Ovary (tissue), 9 donors: ENCODE data around the gene GP9. TPM values are rescaled to one million over a fixed set of nuclear protein-coding genes. Genes with fewer than 3 reads are reported as not detected.
"Not testable (repeated sequence)": the region's sequence is repeated elsewhere in the genome, so short reads cannot be mapped to it uniquely, and the experiment has no call there.

Source experiments
- DNase-seq, 5 donors: peaks; one replicate each; pipeline ENCODE4 v3.0.0-alpha.2; 2019 to 2020
- H3K27ac ChIP-seq, 2 donors: fragments of 200-600 bp; one replicate each; pipeline versions ENCODE4 v1.5.1 to v1.8.0; 2019 to 2022
- H3K27me3 ChIP-seq: fragments of 200-600 bp; one replicate; pipeline ENCODE4 v1.8.0; 2022
- H3K36me3 ChIP-seq: fragments of 200-600 bp; sonication (generic); one replicate; pipeline ENCODE4 v1.5.1; 2019
- H3K4me1 ChIP-seq: one replicate; pipeline ENCODE4 v1.8.1; 2013; ENCODE audit warnings: mild to moderate bottlenecking, moderate library complexity; ENCODE audit not compliant: insufficient read depth
- H3K4me3 ChIP-seq: fragments of 200-600 bp; sonication (generic); one replicate; pipeline ENCODE4 v1.5.1; 2017
- H3K9me3 ChIP-seq, 2 donors: fragments of 200-600 bp in 1 of 2; sonication (generic) in 1 of 2; one replicate each; pipeline versions ENCODE4 v1.5.1 to v1.8.1; 2013 to 2019; ENCODE audit warnings: mild to moderate bottlenecking in 1 of 2, moderate library complexity in 1 of 2
- EP300 ChIP-seq: sonication (generic); formaldehyde crosslinking; IDR thresholded peaks from one replicate; pipeline ENCODE4 v1.6.1; 2017; ENCODE audit warnings: antibody characterized with exemption
- POLR2A ChIP-seq: fragments of 450-650 bp; IDR thresholded peaks from one replicate; pipeline ENCODE4 v1.6.1; 2017; ENCODE audit warnings: antibody characterized with exemption, mild to moderate bottlenecking, moderate library complexity
- WGBS, 3 donors: extraction: QIAGEN DNeasy Blood & Tissue Kit in 1 of 3; methylation state at CpG; one replicate each; pipeline versions ENCODE4 v1.1.5 to v1.1.7; 2013 to 2017; 5-methylcytosine and 5-hydroxymethylcytosine counted together
- intact Hi-C, 4 donors: fragments of 100-400 bp; cut with DNase I; formaldehyde crosslinking; loops; one replicate each; pipeline versions ENCODE4 v1.11.0 to v1.15.1; 2022 to 2023
- polyA plus RNA-seq, 2 donors: library from polyadenylated mRNA; stranded (reverse); fragments of 200-250 nt in 1 of 2; fragments of 350-450 nt in 1 of 2; fragmentation: Illumina TruSeq in 1 of 2; extraction: RNeasy Lipid Tissue Mini Kit (QIAGEN cat#74804) in 1 of 2; gene quantifications; one replicate each; pipeline ENCODE4 v1.2.3, GENCODE V29; 2013 to 2014
- total RNA-seq, 7 donors: library from RNA; depleted of rRNA in 2 of 7; stranded (reverse); fragments of >200 nt in 2 of 7; fragmentation: NEBNext Ultra II Directional in 3 of 7; extraction: Animal tissue kit (Norgen Biotek cat#: 25700) in 3 of 7; gene quantifications; one replicate each; pipeline versions ENCODE4 v1.1.0 to v1.2.4, GENCODE V29; 2016 to 2023
- TF ChIP-seq, protein P1 (sequence below), 3 donors: fragments of 450-650 bp in 2 of 3; fragments of 200-600 bp in 1 of 3; IDR thresholded peaks; one replicate each; pipeline versions ENCODE4 v1.5.1 to v1.8.0; 2016 to 2022; ENCODE audit warnings: antibody characterized with exemption in 3 of 3, mild to moderate bottlenecking in 1 of 3
- donor health status: DM: no; HTN: no; CAD: no; lungs with moderate emphysema.
- donor health status: DM: no; HTN: no; CAD: no.
- donor health status: Bipolar disorder and iron deficiency.
- donor health status: DM: yes; HTN: yes; CAD: no.
- donor health status: DM: no; HTN: no; CAD: no.
- donor health status: DM: yes; HTN: yes; CAD: no.

Gene GP9
- total and polyA plus RNA-seq, 9 donors, result not detected

DNA sequence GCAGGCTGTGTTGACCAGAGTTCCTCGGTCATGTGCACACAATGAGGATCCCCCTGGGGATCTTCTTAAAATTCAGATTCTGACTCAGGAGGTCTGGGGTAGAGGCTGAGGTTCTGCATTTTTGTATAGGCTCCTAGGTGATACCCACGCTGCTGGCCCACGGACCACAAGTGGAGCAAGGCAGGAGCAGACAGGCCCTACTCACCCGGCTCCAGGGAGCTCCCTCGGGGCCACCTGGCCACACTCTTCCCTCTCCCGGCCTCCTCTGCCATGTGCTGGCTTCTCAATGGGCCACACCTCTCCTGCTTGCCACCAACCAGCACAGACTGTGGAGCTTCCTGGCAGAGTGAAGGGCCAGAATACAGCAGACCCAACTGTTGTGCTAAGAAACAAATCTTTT is 23.9 kb downstream of the GP9 start:
- H3K27ac ChIP-seq, result no peak overlapping the region
- intact Hi-C loops, result loop anchor here in 2 of 4 donors (5.0 to 10.0 kb wide), 2 partner anchors 100 to 112 kb away; no protein-coding TSS in a partner anchor

GRCh38 chr3:129085165-129085715 is 24.7 kb downstream of the GP9 start:
- DNase-seq, result no peak
- Histone ChIP-seq H3K36me3 (no peaks in the 10 kb centered on the region), H3K4me3 (no peak overlapping the region), H3K9me3 (no peaks in the 10 kb centered on the region), H3K4me1 (peaks cover 6% of the 10 kb centered on the region), H3K27me3 (no peaks in the 10 kb centered on the region), H3K27ac (peak overlapping the region in 1 of 2 donors; percentile 90)
- 86 to 92% (median 91%) methylated on average over 11 to 12 of the region's 12 CpGs for WGBS, 3 donors
- intact Hi-C loops, result loop anchor here in 1 of 4 donors (10.0 kb wide), 1 partner anchor 100 kb away; no protein-coding TSS in a partner anchor
- TF ChIP-seq POLR2A (no peak), EP300 (no peak)
- TF ChIP-seq, protein P1, sequence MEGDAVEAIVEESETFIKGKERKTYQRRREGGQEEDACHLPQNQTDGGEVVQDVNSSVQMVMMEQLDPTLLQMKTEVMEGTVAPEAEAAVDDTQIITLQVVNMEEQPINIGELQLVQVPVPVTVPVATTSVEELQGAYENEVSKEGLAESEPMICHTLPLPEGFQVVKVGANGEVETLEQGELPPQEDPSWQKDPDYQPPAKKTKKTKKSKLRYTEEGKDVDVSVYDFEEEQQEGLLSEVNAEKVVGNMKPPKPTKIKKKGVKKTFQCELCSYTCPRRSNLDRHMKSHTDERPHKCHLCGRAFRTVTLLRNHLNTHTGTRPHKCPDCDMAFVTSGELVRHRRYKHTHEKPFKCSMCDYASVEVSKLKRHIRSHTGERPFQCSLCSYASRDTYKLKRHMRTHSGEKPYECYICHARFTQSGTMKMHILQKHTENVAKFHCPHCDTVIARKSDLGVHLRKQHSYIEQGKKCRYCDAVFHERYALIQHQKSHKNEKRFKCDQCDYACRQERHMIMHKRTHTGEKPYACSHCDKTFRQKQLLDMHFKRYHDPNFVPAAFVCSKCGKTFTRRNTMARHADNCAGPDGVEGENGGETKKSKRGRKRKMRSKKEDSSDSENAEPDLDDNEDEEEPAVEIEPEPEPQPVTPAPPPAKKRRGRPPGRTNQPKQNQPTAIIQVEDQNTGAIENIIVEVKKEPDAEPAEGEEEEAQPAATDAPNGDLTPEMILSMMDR (IDR thresholded peaks at IDR 0.05), result no peak

More for the DNA sequence above, 23.9 kb downstream of the GP9 start:
- 88 to 95% (median 91%) methylated on average over 6 of the region's 6 CpGs for WGBS, 3 donors
- DNase-seq, result no peak
- H3K36me3 ChIP-seq, result no peaks in the 10 kb centered on the region
- no peak overlapping the region for H3K4me3 ChIP-seq
- TF ChIP-seq POLR2A, result no peak
- no peak for TF ChIP-seq EP300
- TF ChIP-seq, protein P1 (IDR thresholded peaks at IDR 0.05), result no peak
- peaks cover 6% of the 10 kb centered on the region for H3K4me1 ChIP-seq
- H3K9me3 ChIP-seq, result no peaks in the 10 kb centered on the region
- no peaks in the 10 kb centered on the region for H3K27me3 ChIP-seq

DNA sequence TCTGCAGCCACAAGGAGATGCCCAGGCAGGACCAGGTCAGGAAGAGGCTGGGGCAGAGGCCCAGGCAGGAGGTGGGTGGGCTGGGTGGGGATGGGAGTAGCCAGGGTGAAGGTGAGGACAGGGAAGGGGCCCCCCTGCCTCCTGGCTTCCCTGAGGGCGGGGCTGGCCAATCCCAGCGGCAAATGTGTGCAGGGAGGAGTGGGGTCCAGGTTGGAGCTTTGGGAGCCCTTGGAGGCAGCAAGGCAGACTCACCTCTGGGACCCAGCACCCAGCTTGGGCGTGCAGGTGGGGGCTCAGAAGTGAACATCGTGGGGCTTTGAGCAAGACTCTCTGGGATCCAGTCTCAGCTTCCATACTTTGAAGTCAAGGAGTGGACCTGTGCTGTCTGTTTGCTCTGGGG is 25.2 kb downstream of the GP9 start:
- Histone ChIP-seq H3K27me3 (no peaks in the 10 kb centered on the region), H3K36me3 (no peaks in the 10 kb centered on the region), H3K4me3 (no peak overlapping the region), H3K27ac (peak overlapping the region; percentile 85 to 90), H3K4me1 (peaks cover 6% of the 10 kb centered on the region), H3K9me3 (no peaks in the 10 kb centered on the region)
- 85 to 93% (median 88%) methylated on average over 4 of the region's 4 CpGs for WGBS, 3 donors
- no peak for DNase-seq
- intact Hi-C loops, result loop anchor here in 1 of 4 donors (10.0 kb wide), 1 partner anchor 101 kb away; no protein-coding TSS in a partner anchor
- TF ChIP-seq POLR2A, result no peak

GRCh38 chr3:129087138-129087702 is 26.6 kb downstream of the GP9 start:
- TF ChIP-seq EP300, result no peak
- no peak for TF ChIP-seq POLR2A
- TF ChIP-seq, protein P1 (IDR thresholded peaks at IDR 0.05), result no peak
- Histone ChIP-seq H3K9me3 (no peaks in the 10 kb centered on the region), H3K4me3 (no peak overlapping the region), H3K4me1 (peaks cover 6% of the 10 kb centered on the region), H3K36me3 (no peaks in the 10 kb centered on the region), H3K27me3 (no peaks in the 10 kb centered on the region), H3K27ac (peak overlapping the region; percentile 85 to 90)
- intact Hi-C loops, result loop anchor here in 1 of 4 donors (10.0 kb wide), 1 partner anchor 102 kb away; no protein-coding TSS in a partner anchor
- WGBS, 3 donors, result 28 to 39% (median 36%) methylated on average over 8 of the region's 8 CpGs
- DNase-seq, result peak; percentile 73 to 77 (median 76)

GRCh38 chr3:129087904-129088303 is 27.3 kb downstream of the GP9 start:
- peak; percentile 62 to 75 (median 70) for DNase-seq

GRCh38 chr3:129088312-129088711 is 27.7 kb downstream of the GP9 start:
- not testable (repeated sequence) for H3K36me3 ChIP-seq, H3K27ac ChIP-seq, H3K4me1 ChIP-seq, DNase-seq, H3K9me3 ChIP-seq, H3K27me3 ChIP-seq, H3K4me3 ChIP-seq
- intact Hi-C loops, result loop anchor here in 1 of 4 donors (10.0 kb wide), 1 partner anchor 104 kb away; no protein-coding TSS in a partner anchor
- WGBS, 3 donors, result no CpG with 5 or more reads among the region's 6 CpGs

More at GRCh38 chr3:129087904-129088303, 27.3 kb downstream of the GP9 start:
- H3K4me3 ChIP-seq, H3K36me3 ChIP-seq, H3K4me1 ChIP-seq, H3K9me3 ChIP-seq, H3K27me3 ChIP-seq: not testable (repeated sequence)
- intact Hi-C loops, result loop anchor here in 1 of 4 donors (10.0 kb wide), 1 partner anchor 103 kb away; no protein-coding TSS in a partner anchor
- WGBS, 3 donors, result 0% methylated on average over 6 of the region's 9 CpGs; no CpG with 5 or more reads in 2 of the 3 donors
- H3K27ac ChIP-seq, result peak overlapping the region in 1 of 2 donors; percentile 55
